ENCODE data around the gene PHYHD1. TPM values are rescaled to one million over a fixed set of nuclear protein-coding genes. Genes with fewer than 3 reads are reported as not detected.

The PHYHD1 gene
- total and polyA plus RNA-seq, 2 of the 13 experiments (the other 11 are each of a cell fraction or from before 2014, with no cell fraction given), result 10.6 to 25.3 TPM

- TF ChIP-seq ZNF746 (CRISPR knock-in tag; IDR thresholded peaks at IDR 0.05) (peak; percentile 79; the same call in 1 of the 2 replicates), KAT7 (CRISPR knock-in tag; IDR thresholded peaks at IDR 0.05; ENCODE audit: borderline replicate concordance) (peak; percentile 44; the same call in 1 of the 2 replicates), PHF8 (CRISPR knock-in tag; IDR thresholded peaks at IDR 0.05) (no peak), KLF13 (CRISPR knock-in tag; IDR thresholded peaks at IDR 0.05) (no peak), EED (CRISPR knock-in tag; IDR thresholded peaks at IDR 0.05) (no peak), YEATS2 (CRISPR knock-in tag; IDR thresholded peaks at IDR 0.05; ENCODE audit: borderline replicate concordance) (no peak), ZNF256 (CRISPR knock-in tag; conservative IDR thresholded peaks at IDR 0.05) (no peak), ZNF235 (CRISPR knock-in tag; IDR thresholded peaks at IDR 0.05; ENCODE audit: borderline replicate concordance) (no peak), TAF1 (CRISPR knock-in tag; IDR thresholded peaks at IDR 0.05) (no peak; the same call in 1 of the 2 replicates), SYNCRIP (IDR thresholded peaks at IDR 0.05; ENCODE audit: insufficient read depth, low read depth, low read length) (no peak), JUN (CRISPR knock-in tag; IDR thresholded peaks at IDR 0.05) (no peak), TBL1XR1 (IDR thresholded peaks at IDR 0.05; ENCODE audit: borderline replicate concordance, low read length, partially characterized antibody) (no peak), SAP130 (CRISPR knock-in tag; IDR thresholded peaks at IDR 0.05; ENCODE audit: low read depth) (peak; percentile 70), ZNF558 (CRISPR knock-in tag; IDR thresholded peaks at IDR 0.05; ENCODE audit: borderline replicate concordance) (peak; percentile 82; the same call in 1 of the 2 replicates), ZNF883 (CRISPR knock-in tag; IDR thresholded peaks at IDR 0.05; ENCODE audit: not compliant biosample characterization) (peak; percentile 29), ZFAT (CRISPR knock-in tag; conservative IDR thresholded peaks at IDR 0.05) (no peak), SALL2 (CRISPR knock-in tag; IDR thresholded peaks at IDR 0.05) (no peak), JUNB (CRISPR knock-in tag; IDR thresholded peaks at IDR 0.05; ENCODE audit: borderline replicate concordance) (peak; percentile 61; the same call in 1 of the 2 replicates), ZNF83 (CRISPR knock-in tag; IDR thresholded peaks at IDR 0.05; ENCODE audit: borderline replicate concordance) (no peak), RFX5 (IDR thresholded peaks at IDR 0.05; ENCODE audit: low read depth, low read length) (no peak), HOXA3 (CRISPR knock-in tag; IDR thresholded peaks at IDR 0.05) (peak; percentile 84), ERF (CRISPR knock-in tag; IDR thresholded peaks at IDR 0.05) (peak; percentile 75)
- TF ChIP-seq, protein P1, sequence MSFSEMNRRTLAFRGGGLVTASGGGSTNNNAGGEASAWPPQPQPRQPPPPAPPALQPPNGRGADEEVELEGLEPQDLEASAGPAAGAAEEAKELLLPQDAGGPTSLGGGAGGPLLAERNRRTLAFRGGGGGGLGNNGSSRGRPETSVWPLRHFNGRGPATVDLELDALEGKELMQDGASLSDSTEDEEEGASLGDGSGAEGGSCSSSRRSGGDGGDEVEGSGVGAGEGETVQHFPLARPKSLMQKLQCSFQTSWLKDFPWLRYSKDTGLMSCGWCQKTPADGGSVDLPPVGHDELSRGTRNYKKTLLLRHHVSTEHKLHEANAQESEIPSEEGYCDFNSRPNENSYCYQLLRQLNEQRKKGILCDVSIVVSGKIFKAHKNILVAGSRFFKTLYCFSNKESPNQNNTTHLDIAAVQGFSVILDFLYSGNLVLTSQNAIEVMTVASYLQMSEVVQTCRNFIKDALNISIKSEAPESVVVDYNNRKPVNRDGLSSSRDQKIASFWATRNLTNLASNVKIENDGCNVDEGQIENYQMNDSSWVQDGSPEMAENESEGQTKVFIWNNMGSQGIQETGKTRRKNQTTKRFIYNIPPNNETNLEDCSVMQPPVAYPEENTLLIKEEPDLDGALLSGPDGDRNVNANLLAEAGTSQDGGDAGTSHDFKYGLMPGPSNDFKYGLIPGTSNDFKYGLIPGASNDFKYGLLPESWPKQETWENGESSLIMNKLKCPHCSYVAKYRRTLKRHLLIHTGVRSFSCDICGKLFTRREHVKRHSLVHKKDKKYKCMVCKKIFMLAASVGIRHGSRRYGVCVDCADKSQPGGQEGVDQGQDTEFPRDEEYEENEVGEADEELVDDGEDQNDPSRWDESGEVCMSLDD (CRISPR knock-in tag; IDR thresholded peaks at IDR 0.05; ENCODE audit: borderline replicate concordance), result no peak
- TF ChIP-seq, protein P2, sequence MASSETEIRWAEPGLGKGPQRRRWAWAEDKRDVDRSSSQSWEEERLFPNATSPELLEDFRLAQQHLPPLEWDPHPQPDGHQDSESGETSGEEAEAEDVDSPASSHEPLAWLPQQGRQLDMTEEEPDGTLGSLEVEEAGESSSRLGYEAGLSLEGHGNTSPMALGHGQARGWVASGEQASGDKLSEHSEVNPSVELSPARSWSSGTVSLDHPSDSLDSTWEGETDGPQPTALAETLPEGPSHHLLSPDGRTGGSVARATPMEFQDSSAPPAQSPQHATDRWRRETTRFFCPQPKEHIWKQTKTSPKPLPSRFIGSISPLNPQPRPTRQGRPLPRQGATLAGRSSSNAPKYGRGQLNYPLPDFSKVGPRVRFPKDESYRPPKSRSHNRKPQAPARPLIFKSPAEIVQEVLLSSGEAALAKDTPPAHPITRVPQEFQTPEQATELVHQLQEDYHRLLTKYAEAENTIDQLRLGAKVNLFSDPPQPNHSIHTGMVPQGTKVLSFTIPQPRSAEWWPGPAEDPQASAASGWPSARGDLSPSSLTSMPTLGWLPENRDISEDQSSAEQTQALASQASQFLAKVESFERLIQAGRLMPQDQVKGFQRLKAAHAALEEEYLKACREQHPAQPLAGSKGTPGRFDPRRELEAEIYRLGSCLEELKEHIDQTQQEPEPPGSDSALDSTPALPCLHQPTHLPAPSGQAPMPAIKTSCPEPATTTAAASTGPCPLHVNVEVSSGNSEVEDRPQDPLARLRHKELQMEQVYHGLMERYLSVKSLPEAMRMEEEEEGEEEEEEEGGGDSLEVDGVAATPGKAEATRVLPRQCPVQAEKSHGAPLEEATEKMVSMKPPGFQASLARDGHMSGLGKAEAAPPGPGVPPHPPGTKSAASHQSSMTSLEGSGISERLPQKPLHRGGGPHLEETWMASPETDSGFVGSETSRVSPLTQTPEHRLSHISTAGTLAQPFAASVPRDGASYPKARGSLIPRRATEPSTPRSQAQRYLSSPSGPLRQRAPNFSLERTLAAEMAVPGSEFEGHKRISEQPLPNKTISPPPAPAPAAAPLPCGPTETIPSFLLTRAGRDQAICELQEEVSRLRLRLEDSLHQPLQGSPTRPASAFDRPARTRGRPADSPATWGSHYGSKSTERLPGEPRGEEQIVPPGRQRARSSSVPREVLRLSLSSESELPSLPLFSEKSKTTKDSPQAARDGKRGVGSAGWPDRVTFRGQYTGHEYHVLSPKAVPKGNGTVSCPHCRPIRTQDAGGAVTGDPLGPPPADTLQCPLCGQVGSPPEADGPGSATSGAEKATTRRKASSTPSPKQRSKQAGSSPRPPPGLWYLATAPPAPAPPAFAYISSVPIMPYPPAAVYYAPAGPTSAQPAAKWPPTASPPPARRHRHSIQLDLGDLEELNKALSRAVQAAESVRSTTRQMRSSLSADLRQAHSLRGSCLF (CRISPR knock-in tag; IDR thresholded peaks at IDR 0.05; ENCODE audit: borderline replicate concordance), result no peak
These were observed 3.5 kb upstream of the PHYHD1 start (continued) for GRCh38 chr9:128917151-128917849.
